Lung microvascular endothelial cell (primary cell): Measurements from ENCODE around the gene UBR1. TPM values are rescaled to one million over a fixed set of nuclear protein-coding genes. Genes with fewer than 3 reads are reported as not detected.
"Not testable (repeated sequence)": the region's sequence is repeated elsewhere in the genome, so short reads cannot be mapped to it uniquely, and the experiment has no call there.

ENCODE experiments used
- DNase-seq, 2 donors: peaks; one replicate each; pipeline versions ENCODE4 v3.0.0 to v3.0.0-alpha.2; 2010; ENCODE audit warnings: low read depth in 2 of 2
- total RNA-seq: library from RNA; depleted of rRNA; stranded (reverse); fragments of >200 nt; gene quantifications from 2 replicates; pipeline ENCODE4 v1.2.1, GENCODE V29; 2014

The UBR1 gene
- total RNA-seq, 1 donor from 2014 or later: 46.2 TPM

DNA sequence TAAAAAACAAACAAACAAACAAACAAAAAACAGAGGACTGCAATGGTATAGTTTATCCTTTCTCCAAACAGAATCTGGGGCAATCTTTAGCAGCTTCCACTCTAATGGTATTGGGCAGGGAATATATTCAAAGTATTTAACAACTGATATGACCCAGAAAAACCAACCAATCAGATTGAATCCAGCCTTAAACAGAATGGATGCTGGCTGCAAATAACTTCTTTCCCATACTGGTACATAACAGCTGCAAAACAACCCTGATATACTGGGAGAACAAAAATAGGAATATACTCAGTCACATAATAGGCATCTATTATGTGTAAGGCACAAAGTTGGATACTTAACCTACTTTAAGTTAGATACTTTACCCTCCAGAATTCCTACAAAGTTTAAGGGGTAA is 49.1 kb downstream of the UBR1 start:
- no peak for DNase-seq

DNA sequence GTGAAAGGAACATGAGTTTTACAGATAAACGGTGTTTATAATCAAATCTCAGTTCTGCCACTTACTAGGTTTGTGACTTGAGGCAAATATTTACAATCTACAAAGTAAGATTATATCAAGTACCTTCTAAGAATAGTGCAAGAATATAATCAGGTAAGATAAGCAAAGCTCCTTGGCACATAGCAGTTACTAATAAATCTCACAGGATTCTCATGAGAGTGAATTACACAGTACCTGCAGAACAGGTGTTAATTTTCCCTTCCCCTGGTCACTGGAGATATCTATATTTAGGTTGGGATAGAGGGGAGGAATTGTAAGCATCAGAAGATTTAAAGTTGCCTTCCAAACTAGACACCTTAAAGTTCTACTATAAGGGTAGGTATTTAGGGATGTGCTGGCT is 53.0 kb downstream of the UBR1 start:
- no peak for DNase-seq

DNA sequence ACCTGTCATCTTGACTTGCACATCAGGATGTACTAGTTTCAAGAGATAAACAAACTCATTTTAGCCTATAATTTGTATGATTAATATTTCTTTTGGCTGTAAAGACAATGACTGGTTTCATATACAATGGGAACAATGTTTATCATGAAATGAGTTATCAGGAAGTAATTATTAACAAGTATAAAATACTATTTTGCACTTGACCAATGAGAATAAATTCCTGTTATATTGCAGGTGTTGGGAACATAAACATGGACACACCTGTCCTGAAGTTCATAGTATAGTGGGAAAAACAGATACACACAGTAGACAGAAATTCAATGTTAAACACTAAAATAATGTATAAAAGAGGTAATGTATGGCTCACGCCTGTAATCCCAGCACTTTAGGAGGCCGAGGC is 56.9 kb downstream of the UBR1 start:
- peak in 1 of 2 donors; percentile 1 for DNase-seq

DNA sequence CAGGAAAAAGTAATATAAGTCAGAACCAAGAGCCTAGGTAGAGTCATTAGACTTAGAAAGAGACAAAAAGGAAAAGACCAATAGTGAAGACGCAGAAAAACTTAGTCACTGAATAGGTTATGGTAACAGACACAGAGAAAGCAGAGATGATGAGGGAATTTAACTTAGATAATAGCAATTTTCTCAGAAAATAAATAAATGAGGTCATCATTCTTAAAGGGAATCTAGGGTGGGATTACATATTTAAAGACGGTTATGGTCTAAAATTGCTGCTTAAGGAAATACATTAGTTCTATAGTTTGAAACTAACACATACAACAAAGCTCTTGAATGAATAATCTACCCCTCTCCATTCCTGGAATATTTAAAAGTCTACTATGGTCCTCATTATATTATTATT is 59.4 kb downstream of the UBR1 start:
- no peak for DNase-seq

DNA sequence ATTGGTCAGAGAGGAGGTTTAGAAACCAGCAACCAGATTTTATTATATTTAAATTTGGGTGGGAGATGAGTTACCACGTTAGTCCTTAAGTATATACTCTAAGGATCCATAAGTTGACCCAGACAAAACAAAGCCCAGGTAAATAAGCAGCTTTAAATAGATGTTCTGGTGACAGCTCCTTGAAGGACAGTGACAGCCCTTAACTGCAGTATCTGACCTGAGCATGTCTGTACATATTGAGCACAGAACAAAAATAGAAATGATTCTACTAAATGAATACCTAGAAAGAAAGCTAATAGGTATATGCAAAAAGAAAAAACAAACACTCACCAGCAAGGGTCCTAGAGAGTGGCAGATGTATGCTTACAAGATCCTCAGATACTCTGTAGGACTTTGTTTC is 63.0 kb downstream of the UBR1 start:
- no peak for DNase-seq

DNA sequence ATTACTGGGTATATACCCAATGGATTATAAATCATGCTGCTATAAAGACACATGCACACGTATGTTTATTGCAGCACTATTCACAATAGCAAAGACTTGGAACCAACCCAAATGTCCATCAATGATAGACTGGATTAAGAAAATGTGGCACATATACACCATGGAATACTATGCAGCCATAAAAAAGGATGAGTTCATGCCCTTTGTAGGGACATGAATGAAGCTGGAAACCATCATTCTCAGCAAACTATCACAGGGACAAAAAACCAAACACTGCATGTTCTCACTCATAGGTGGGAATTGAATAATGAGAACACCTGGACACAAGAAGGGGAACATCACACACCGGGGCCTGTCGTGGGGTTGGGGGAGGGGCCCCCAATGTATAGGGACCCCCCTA is 64.8 kb downstream of the UBR1 start:
- DNase-seq: not testable (repeated sequence)

DNA sequence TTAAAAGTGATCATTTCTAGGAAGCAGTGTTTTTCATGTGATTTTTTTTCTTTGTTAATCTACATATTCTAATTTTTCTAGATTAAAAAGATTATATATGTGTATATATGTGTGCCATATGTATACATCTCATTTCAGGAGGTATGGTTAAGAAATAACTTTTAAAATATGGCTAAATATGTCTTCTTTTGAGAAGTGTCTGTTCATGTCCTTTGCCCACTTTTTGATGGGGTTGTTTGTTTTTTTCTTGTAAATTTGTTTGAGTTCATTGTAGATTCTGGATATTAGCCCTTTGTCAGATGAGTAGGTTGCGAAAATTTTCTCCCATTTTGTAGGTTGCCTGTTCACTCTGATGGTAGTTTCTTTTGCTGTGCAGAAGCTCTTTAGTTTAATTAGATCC is 70.6 kb downstream of the UBR1 start:
- not testable (repeated sequence) for DNase-seq

DNA sequence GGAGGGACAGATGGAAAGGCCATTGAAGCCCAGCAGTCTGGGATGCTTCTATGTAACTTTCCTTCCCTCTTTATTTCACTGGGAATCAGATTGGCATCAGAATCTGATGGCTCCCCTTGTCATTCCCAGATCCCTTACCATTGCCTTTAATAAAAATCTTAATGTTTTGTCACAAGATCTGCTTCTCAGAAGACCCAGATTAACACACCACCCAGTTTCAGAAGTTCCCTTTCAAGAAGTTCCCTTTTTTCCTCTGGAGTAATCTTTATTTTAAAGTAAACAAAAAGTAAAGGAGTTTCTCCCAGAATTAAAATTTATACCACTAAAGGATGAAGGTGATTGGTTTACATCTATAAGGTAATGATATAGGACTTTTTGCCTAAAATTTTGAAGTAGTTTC is 76.4 kb downstream of the UBR1 start:
- no peak for DNase-seq

DNA sequence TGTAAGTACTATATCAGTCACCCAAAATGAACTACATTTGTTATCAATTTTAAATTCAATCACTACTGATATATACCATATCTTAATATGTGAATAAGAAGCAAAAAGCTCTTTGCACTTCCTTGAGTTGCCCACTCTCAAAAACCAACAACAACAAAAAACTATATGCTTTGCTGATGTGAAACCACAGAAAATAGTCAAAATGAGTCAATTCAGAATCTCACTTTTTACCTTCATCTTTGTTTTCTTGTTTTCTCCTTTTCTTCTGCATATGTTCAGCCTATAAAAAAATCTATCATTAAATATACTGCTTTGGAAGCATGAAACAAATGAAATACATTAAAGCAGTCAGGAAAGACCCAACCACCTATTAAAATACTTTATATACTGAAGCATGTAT is 80.7 kb downstream of the UBR1 start:
- no peak for DNase-seq

DNA sequence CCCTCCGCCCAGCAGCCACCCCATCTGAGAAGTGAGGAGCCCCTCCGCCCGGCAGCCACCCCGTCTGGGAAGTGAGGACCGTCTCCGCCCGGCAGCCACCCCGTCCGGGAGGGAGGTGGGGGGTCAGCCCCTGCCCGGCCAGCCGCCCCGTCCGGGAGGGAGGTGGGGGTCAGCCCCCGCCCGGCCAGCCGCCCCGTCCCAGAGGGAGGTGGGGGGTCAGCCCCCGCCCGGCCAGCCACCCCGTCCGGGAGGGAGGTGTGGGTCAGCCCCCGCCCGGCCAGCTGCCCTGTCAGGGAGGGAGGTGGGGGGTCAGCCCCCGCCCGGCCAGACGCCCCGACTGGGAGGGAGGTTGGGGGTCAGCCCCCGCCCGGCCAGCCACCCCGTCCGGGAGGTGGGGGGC is 91.2 kb downstream of the UBR1 start:
- not testable (repeated sequence) for DNase-seq

DNA sequence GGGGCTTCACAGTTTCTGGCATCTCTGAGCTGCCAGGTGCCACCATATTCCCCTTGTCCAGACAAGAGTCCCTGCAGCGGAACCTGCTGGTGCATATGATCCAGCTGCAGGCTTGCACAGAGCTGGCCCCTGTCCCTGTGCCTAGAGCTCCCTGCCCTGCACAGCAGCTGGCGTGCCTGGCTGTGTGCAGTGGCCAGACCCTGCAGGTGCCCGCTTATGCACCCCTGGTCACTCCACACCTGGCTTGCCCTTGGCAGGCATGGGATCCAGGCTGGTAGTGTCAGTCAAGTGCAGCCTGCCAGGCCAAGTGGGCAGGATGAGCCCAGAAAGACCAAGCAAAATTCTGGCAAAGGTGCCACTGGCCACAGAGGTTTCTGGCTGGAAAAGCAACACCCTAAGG is 96.6 kb downstream of the UBR1 start:
- DNase-seq: no peak

DNA sequence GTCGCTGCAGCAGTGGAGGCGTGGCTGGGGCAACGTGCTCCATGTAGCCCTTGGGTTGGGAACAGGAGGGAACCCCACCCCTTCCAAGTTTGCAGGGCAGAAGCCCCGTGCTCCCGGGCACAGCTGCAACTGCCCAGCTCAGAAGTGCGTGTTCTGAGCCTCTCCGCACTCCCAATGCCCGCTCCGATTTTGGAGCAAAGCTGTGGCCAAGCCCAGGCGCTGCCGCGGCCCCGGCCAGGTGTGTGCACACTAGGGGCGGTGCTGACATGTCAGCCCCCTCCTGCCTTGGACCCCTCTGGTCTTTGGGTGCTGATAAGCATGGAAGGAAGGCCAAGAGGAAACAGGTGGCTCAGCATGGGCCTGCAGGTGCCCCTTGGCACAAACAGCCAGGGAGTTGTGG is 97.7 kb downstream of the UBR1 start:
- DNase-seq: no peak

DNA sequence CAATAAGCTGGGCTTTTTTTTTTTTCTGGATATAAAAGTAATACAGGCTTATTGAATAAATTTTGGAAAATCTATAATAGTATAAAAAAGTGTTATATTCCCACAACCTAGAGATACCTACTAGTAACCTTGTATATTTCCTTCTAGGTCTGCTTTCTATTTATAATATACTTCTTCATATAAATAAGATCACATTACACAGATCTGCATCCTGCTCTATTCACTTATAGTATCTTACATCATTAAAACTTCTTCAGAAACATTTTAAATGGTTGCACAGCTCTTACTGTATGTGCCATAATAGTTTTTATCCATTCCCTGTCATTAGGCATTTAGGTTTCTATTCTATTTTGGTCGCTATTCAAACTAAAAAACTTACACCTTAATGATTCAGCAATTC is 98.3 kb downstream of the UBR1 start:
- no peak for DNase-seq

DNA sequence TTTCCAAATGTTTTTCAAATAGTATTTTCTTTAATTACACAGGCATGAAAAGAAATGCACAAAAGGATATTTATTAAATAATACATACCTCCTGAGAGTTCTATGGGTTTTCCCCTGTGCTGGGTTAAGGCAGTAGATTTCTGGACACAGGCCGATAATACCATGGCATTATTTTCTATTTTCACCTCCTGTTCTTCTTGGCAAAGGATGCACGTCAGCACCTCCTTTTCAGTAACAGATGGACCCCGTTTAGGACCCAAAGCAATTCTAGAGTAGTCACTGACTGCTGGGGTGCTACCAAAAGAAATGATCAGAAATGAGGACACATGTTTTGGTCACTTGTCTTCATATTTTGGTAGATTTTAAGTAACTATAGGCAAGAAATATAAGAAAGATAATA is 98.8 kb downstream of the UBR1 start:
- no peak for DNase-seq

DNA sequence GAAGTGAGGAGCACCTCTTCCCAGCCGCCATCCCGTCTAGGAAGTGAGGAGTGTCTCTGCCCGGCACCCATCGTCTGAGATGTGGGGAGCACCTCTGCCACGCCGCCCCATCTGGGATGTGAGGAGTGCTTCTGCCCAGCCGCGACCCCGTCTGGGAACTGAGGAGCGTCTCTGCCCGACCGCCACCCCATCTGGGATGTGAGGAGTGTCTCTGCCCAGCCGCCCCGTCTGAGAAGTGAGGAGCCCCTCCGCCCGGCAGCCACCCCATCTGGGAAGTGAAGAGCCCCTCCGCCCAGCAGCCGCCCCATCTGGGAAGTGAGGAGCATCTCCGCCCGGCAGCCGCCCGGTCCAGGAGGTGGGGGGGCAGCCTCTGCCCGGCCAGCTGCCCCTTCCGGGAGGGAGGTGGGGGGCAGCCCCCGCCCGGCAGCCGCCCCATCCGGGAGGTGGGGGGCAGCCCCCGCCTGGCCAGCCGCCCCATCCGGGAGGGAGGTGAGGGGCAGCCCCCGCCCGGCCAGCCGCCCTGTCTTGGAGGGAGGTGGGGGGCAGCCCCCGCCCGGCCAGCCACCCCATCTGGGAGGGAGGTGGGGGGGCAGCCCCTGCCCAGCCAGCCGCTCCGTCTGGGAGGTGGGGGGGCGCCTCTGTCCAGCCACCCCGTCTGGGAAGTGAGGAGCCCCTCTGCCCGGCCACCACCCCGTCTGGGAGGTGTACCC is 100.8 kb downstream of the UBR1 start:
- DNase-seq: not testable (repeated sequence)

DNA sequence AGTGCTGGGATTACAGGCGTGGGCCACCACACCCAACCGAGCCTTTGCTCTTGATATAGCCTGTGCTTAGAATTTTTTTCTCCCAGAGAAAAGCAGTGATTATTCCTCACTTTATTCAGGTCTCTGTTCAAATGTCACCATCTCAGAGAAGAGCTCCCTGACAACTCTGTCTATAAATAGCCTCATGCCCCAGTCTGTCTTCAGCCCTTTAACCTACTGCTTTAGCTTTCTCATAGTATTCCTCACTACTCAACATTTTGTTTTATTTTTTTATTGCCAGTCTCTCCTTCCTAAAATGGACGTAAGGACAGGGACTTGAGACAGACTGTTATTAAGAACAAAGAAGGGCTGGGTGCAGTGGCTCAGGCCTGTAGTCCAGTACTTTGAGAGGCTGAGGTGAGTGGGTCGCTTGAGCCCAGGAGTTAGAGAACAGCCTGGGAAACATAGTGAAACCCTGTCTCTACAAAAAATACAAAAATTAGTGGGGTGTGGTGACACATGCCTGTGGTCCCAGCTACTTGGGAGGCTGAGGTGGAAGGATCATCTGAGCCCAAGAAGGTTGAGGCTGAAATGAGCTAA is 106.5 kb downstream of the UBR1 start:
- no peak for DNase-seq

DNA sequence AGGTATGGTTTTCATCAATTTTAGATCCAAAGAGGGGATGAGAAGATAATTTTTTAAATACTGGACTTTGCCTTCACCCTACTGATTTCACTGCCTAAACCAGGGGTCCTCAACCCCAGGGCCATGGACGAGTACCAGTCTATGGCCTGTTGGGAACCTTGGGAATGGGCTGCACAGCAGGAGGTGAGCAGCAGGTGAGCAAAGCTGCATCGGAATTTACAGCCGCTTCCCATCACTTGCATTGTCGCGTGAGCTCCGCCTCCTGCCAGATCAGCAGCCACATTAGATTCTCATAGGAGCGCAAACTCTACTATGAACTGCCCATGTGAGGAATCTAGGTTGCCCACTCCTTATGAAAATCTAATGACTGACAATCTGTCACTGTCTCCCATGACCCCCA is 109.0 kb downstream of the UBR1 start:
- DNase-seq: no peak

DNA sequence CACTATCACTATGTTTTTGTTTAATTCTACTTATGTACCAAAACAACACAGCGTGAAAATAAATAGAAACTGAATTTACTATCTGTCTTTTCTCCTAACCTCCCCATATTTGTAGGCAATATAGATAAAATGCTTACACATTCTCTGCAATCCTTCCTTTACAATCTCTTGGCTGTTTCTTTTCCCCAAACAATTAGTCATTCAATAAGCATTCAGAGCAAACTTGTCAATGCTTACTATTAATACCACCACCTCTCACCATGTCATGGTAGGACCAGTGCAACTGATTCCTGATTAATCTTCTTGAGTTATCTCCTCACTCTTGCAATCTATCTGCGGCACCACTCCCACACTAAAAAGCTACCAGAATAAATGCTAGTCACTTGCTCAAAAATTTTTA is 111.3 kb downstream of the UBR1 start:
- DNase-seq: peak in 1 of 2 donors; percentile 13

DNA sequence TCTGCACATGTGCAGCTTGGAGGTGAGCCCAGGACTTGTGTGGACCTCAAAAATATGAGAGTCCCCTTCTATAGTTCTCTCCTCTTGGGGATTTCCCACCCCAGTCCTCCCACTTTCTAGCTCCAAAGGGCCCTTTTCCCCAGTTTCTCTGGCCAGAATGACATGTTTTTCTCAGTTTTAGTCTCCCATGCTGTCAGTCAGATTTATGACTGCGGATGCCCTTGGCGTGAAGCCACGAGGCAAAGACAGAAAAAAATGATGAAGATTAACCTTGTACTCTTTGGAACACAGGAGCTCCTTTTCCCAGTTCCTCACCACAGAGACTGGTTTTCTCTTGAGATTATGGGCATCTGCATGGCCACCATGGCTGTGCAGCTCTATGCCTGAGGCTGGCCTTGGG is 113.2 kb downstream of the UBR1 start:
- peak; percentile 11 to 19 for DNase-seq

DNA sequence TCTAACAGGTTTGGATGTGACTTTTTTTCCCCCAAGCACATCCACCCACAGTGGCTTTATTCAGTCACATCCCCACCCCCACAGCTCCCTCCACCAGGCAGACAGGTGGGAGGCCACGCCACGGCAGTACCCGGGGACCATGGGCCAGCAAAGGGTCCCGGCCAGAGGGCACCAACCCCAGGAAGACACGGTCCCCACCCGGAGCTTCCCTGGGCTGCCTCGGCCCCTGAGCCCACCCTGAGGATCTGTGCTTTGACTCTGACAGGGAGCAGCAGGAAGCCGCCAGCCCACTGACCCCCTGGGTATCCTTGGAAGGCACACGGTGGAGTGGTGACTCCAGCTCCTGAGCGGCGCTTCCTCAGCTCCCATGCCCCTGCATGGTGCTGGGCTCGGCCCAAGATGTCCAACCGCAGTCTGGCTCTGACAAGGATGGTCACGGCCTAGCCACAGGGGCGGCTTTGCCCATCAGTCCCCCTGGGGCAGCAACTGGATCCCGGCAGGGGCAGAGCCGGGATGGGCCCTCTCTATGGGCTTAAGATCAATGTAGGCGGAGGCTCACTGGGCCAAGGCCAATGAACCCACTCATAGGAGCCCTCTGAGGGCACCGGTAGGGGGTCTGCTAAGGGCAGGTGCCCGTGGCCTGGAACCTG is 119.0 kb downstream of the UBR1 start:
- DNase-seq: no peak

DNA sequence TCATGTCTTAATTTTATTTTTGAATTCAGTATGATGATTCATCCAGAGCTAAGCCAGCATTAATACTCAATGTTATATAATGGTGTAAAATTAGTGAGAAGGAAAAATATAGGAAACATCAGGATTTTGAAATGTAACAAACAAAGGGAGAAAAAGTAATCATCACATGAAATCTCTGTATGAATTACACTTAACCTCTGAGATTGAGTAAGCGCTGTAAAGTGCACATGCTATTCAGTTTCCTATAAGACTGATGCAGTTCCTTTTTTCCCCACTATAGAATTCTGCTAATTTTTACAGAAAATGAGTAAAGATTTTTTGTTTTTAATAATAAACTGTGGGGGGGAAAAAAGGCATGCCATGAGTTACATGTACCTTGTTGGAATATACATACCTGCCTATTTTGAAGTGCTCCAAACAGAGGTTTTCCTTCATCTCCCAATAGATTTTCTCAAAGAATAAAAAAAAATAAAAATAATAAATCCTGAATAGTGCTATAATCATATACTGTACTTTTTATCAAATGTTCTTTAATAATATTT is 121.3 kb downstream of the UBR1 start:
- no peak for DNase-seq

DNA sequence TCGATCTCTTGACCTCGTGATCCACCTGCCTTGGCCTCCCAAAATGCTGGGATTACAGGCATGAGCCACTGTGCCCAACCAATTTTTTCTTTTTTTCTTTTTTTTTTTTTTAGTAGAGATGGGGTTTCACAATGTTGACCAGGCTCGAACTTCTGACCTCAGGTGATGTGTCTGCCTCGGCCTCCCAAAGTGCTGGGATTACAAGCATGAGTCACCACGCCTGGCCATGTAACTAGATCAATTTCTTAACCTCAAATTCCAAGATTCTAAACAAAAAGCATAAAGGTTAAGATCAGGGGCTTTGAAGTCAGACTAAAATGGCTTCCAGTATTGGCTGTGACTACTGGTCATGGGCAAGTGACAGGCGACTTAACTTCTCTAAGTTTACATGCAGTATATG is 126.7 kb downstream of the UBR1 start:
- not testable (repeated sequence) for DNase-seq
